Measurements from ENCODE around the gene FYCO1.

The FYCO1 gene

GRCh38 chr3:45869638-45870037 is 126.0 kb downstream of the FYCO1 start:
- Mint-ChIP-seq H3K36me3 (peaks cover 4% of the 10 kb centered on the region), H3K9me3 (peaks cover 7% of the 10 kb centered on the region), H3K27me3 (no peaks in the 10 kb centered on the region), H3K27ac (no peak overlapping the region), H3K4me3 (peak overlapping the region; percentile 38), H3K4me1 (peaks cover 45% of the 10 kb centered on the region)

GRCh38 chr3:45868650-45869049 is 127.0 kb downstream of the FYCO1 start:
- H3K27ac Mint-ChIP-seq: no peak overlapping the region
- no peaks in the 10 kb centered on the region for H3K27me3 Mint-ChIP-seq
- peaks cover under 1% of the 10 kb centered on the region for H3K36me3 Mint-ChIP-seq
- peaks cover 3% of the 10 kb centered on the region for H3K9me3 Mint-ChIP-seq
- peaks cover 46% of the 10 kb centered on the region for H3K4me1 Mint-ChIP-seq
- no peak overlapping the region for H3K4me3 Mint-ChIP-seq

GRCh38 chr3:45868213-45868612 is 127.4 kb downstream of the FYCO1 start:
- Mint-ChIP-seq H3K36me3 (peaks cover 4% of the 10 kb centered on the region), H3K4me3 (no peak overlapping the region), H3K27ac (no peak overlapping the region), H3K27me3 (no peaks in the 10 kb centered on the region), H3K9me3 (peaks cover 6% of the 10 kb centered on the region), H3K4me1 (peaks cover 46% of the 10 kb centered on the region)
